NOMO-1 (cell line): ENCODE data around the gene TSKU.

ENCODE experiments used
- DNase-seq, 2 experiments: peaks; one replicate each; lab custom pipeline; 2025; ENCODE audit not compliant: unreplicated experiment in 2 of 2; lab: John Stamatoyannopoulos, UW

Gene TSKU

GRCh38 chr11:76783294-76783895 lies at the start of gene TSKU:
TSKU (plus strand) TSS chr11:76783356; CDS start chr11:76795617, 12,261 bp downstream.
- DNase-seq, result no peak

- DNase-seq, result peak; percentile 8 to 50
Observed at GRCh38 chr11:76733906-76734305, 49.2 kb upstream of the TSKU start.

- DNase-seq, result no peak
Observed at GRCh38 chr11:76734456-76735420, 48.4 kb upstream of the TSKU start.

- DNase-seq, result no peak
Observed at GRCh38 chr11:76735841-76736240, 47.3 kb upstream of the TSKU start.

GRCh38 chr11:76736266-76736665 lies 46.9 kb upstream of the TSKU start:
- no peak for DNase-seq

GRCh38 chr11:76736773-76737495 lies 46.2 kb upstream of the TSKU start:
- no peak for DNase-seq

- no peak for DNase-seq
Observed at GRCh38 chr11:76738618-76739240, 44.4 kb upstream of the TSKU start.

- no peak for DNase-seq
Observed at GRCh38 chr11:76739798-76740197, 43.4 kb upstream of the TSKU start.

GRCh38 chr11:76740772-76741171 lies 42.4 kb upstream of the TSKU start:
- no peak for DNase-seq

GRCh38 chr11:76742902-76743301 lies 40.3 kb upstream of the TSKU start:
- no peak for DNase-seq

- DNase-seq, result no peak
Observed at GRCh38 chr11:76744186-76745043, 38.7 kb upstream of the TSKU start.

- DNase-seq, result no peak
Observed at GRCh38 chr11:76745044-76745376, 38.1 kb upstream of the TSKU start.

GRCh38 chr11:76745561-76746207 lies 37.5 kb upstream of the TSKU start:
- DNase-seq, result no peak

GRCh38 chr11:76747153-76747914 lies 35.8 kb upstream of the TSKU start:
- DNase-seq, result no peak

GRCh38 chr11:76747915-76748860 lies 35.0 kb upstream of the TSKU start:
- no peak for DNase-seq

- DNase-seq, result no peak
Observed at GRCh38 chr11:76748948-76749347, 34.2 kb upstream of the TSKU start.

GRCh38 chr11:76750067-76750466 lies 33.1 kb upstream of the TSKU start:
- no peak for DNase-seq

GRCh38 chr11:76750746-76751145 lies 32.4 kb upstream of the TSKU start:
- DNase-seq, result no peak
